ENCODE measurements around the gene ANO2. TPM values are rescaled to one million over a fixed set of nuclear protein-coding genes. Genes with fewer than 3 reads are reported as not detected.

The ANO2 gene
- total RNA-seq, 1 experiment from 2014 or later = not detected

- H3K9me2 ChIP-seq (replicated peaks; ENCODE audit: insufficient read depth, low read length) = no peaks in the 10 kb centered on the region
- no peak overlapping the region for H3K4me3 ChIP-seq (ENCODE audit: low read length)
- no peaks in the 10 kb centered on the region for H3K27me3 ChIP-seq (ENCODE audit: low read length)
- no peak overlapping the region for H3K27ac ChIP-seq (ENCODE audit: low read length)
- H3K9ac ChIP-seq (ENCODE audit: low read length) = no peak overlapping the region
- no peaks in the 10 kb centered on the region for H4K20me1 ChIP-seq (ENCODE audit: insufficient read depth, low read depth, low read length)
- DNase-seq = no peak
- H3K36me3 ChIP-seq (ENCODE audit: insufficient read depth, low read length) = no peaks in the 10 kb centered on the region
- no peaks in the 10 kb centered on the region for H3K79me2 ChIP-seq (ENCODE audit: low read length)
- no peak overlapping the region for H3K4me2 ChIP-seq (ENCODE audit: low read depth, low read length, poor library complexity, severe bottlenecking)
- no peaks in the 10 kb centered on the region for H3K4me1 ChIP-seq (ENCODE audit: low read length)
- H3K9me3 ChIP-seq (ENCODE audit: low read length) = no peaks in the 10 kb centered on the region
- no peak overlapping the region for H2AFZ ChIP-seq (ENCODE audit: low read length)
These were observed 176.9 kb downstream of the ANO2 start for GRCh38 chr12:5768171-5768570.

GRCh38 chr12:5758347-5758746 lies 186.7 kb downstream of the ANO2 start:
- no peaks in the 10 kb centered on the region for H3K9me3 ChIP-seq (ENCODE audit: low read length)
- H3K27ac ChIP-seq (ENCODE audit: low read length) = no peak overlapping the region
- H3K79me2 ChIP-seq (ENCODE audit: low read length) = no peaks in the 10 kb centered on the region
- no peak overlapping the region for H3K4me2 ChIP-seq (ENCODE audit: low read depth, low read length, poor library complexity, severe bottlenecking)
- no peaks in the 10 kb centered on the region for H3K36me3 ChIP-seq (ENCODE audit: insufficient read depth, low read length)
- no peaks in the 10 kb centered on the region for H3K4me1 ChIP-seq (ENCODE audit: low read length)
- H3K27me3 ChIP-seq (ENCODE audit: low read length) = no peaks in the 10 kb centered on the region
- H3K9me2 ChIP-seq (replicated peaks; ENCODE audit: insufficient read depth, low read length) = no peaks in the 10 kb centered on the region
- H3K4me3 ChIP-seq (ENCODE audit: low read length) = no peak overlapping the region
- no peak overlapping the region for H2AFZ ChIP-seq (ENCODE audit: low read length)
- H4K20me1 ChIP-seq (ENCODE audit: insufficient read depth, low read depth, low read length) = no peaks in the 10 kb centered on the region
- no peak for DNase-seq
- no peak overlapping the region for H3K9ac ChIP-seq (ENCODE audit: low read length)

GRCh38 chr12:5756338-5756842 lies 188.7 kb downstream of the ANO2 start:
- Histone ChIP-seq H4K20me1 (ENCODE audit: insufficient read depth, low read depth, low read length) (no peaks in the 10 kb centered on the region), H2AFZ (ENCODE audit: low read length) (no peak overlapping the region), H3K4me3 (ENCODE audit: low read length) (no peak overlapping the region), H3K79me2 (ENCODE audit: low read length) (no peaks in the 10 kb centered on the region), H3K9ac (ENCODE audit: low read length) (no peak overlapping the region), H3K4me1 (ENCODE audit: low read length) (no peaks in the 10 kb centered on the region), H3K9me2 (replicated peaks; ENCODE audit: insufficient read depth, low read length) (no peaks in the 10 kb centered on the region), H3K4me2 (ENCODE audit: low read depth, low read length, poor library complexity, severe bottlenecking) (no peak overlapping the region), H3K9me3 (ENCODE audit: low read length) (no peaks in the 10 kb centered on the region), H3K27me3 (ENCODE audit: low read length) (no peaks in the 10 kb centered on the region), H3K27ac (ENCODE audit: low read length) (no peak overlapping the region), H3K36me3 (ENCODE audit: insufficient read depth, low read length) (no peaks in the 10 kb centered on the region)
- no peak for DNase-seq

GRCh38 chr12:5748027-5748426 lies 197.0 kb downstream of the ANO2 start:
- no peaks in the 10 kb centered on the region for H3K9me3 ChIP-seq (ENCODE audit: low read length)
- no peaks in the 10 kb centered on the region for H3K79me2 ChIP-seq (ENCODE audit: low read length)
- no peak overlapping the region for H3K27ac ChIP-seq (ENCODE audit: low read length)
- no peaks in the 10 kb centered on the region for H4K20me1 ChIP-seq (ENCODE audit: insufficient read depth, low read depth, low read length)
- no peaks in the 10 kb centered on the region for H3K4me1 ChIP-seq (ENCODE audit: low read length)
- no peak overlapping the region for H3K4me3 ChIP-seq (ENCODE audit: low read length)
- no peak overlapping the region for H3K9ac ChIP-seq (ENCODE audit: low read length)
- no peaks in the 10 kb centered on the region for H3K9me2 ChIP-seq (replicated peaks; ENCODE audit: insufficient read depth, low read length)
- H3K27me3 ChIP-seq (ENCODE audit: low read length) = no peaks in the 10 kb centered on the region
- no peak overlapping the region for H2AFZ ChIP-seq (ENCODE audit: low read length)
- no peaks in the 10 kb centered on the region for H3K36me3 ChIP-seq (ENCODE audit: insufficient read depth, low read length)
- H3K4me2 ChIP-seq (ENCODE audit: low read depth, low read length, poor library complexity, severe bottlenecking) = no peak overlapping the region
- peak; percentile 17 for DNase-seq

- Histone ChIP-seq H3K4me3 (ENCODE audit: low read length) (no peak overlapping the region), H3K9me3 (ENCODE audit: low read length) (no peaks in the 10 kb centered on the region), H3K27me3 (ENCODE audit: low read length) (no peaks in the 10 kb centered on the region), H2AFZ (ENCODE audit: low read length) (no peak overlapping the region), H3K9ac (ENCODE audit: low read length) (no peak overlapping the region), H3K9me2 (replicated peaks; ENCODE audit: insufficient read depth, low read length) (no peaks in the 10 kb centered on the region), H3K79me2 (ENCODE audit: low read length) (no peaks in the 10 kb centered on the region), H3K27ac (ENCODE audit: low read length) (no peak overlapping the region), H3K4me1 (ENCODE audit: low read length) (no peaks in the 10 kb centered on the region), H3K4me2 (ENCODE audit: low read depth, low read length, poor library complexity, severe bottlenecking) (no peak overlapping the region), H3K36me3 (ENCODE audit: insufficient read depth, low read length) (no peaks in the 10 kb centered on the region), H4K20me1 (ENCODE audit: insufficient read depth, low read depth, low read length) (no peaks in the 10 kb centered on the region)
- DNase-seq = no peak
These were observed 198.1 kb downstream of the ANO2 start for GRCh38 chr12:5746917-5747316.

GRCh38 chr12:5746036-5746908 lies 198.8 kb downstream of the ANO2 start:
- H3K9me3 ChIP-seq (ENCODE audit: low read length) = no peaks in the 10 kb centered on the region
- H3K27me3 ChIP-seq (ENCODE audit: low read length) = no peaks in the 10 kb centered on the region
- H3K9ac ChIP-seq (ENCODE audit: low read length) = no peak overlapping the region
- DNase-seq = no peak
- H3K27ac ChIP-seq (ENCODE audit: low read length) = no peak overlapping the region
- no peak overlapping the region for H3K4me2 ChIP-seq (ENCODE audit: low read depth, low read length, poor library complexity, severe bottlenecking)
- H3K36me3 ChIP-seq (ENCODE audit: insufficient read depth, low read length) = no peaks in the 10 kb centered on the region
- H3K4me1 ChIP-seq (ENCODE audit: low read length) = no peaks in the 10 kb centered on the region
- H4K20me1 ChIP-seq (ENCODE audit: insufficient read depth, low read depth, low read length) = no peaks in the 10 kb centered on the region
- no peaks in the 10 kb centered on the region for H3K9me2 ChIP-seq (replicated peaks; ENCODE audit: insufficient read depth, low read length)
- no peak overlapping the region for H2AFZ ChIP-seq (ENCODE audit: low read length)
- no peak overlapping the region for H3K4me3 ChIP-seq (ENCODE audit: low read length)
- no peaks in the 10 kb centered on the region for H3K79me2 ChIP-seq (ENCODE audit: low read length)

GRCh38 chr12:5745251-5745888 lies 199.7 kb downstream of the ANO2 start:
- H3K4me1 ChIP-seq (ENCODE audit: low read length) = no peaks in the 10 kb centered on the region
- no peak overlapping the region for H3K27ac ChIP-seq (ENCODE audit: low read length)
- no peak overlapping the region for H2AFZ ChIP-seq (ENCODE audit: low read length)
- H3K79me2 ChIP-seq (ENCODE audit: low read length) = no peaks in the 10 kb centered on the region
- no peaks in the 10 kb centered on the region for H4K20me1 ChIP-seq (ENCODE audit: insufficient read depth, low read depth, low read length)
- no peaks in the 10 kb centered on the region for H3K9me2 ChIP-seq (replicated peaks; ENCODE audit: insufficient read depth, low read length)
- H3K4me3 ChIP-seq (ENCODE audit: low read length) = no peak overlapping the region
- H3K9me3 ChIP-seq (ENCODE audit: low read length) = no peaks in the 10 kb centered on the region
- no peak overlapping the region for H3K9ac ChIP-seq (ENCODE audit: low read length)
- H3K27me3 ChIP-seq (ENCODE audit: low read length) = no peaks in the 10 kb centered on the region
- peak; percentile 87 for DNase-seq
- H3K36me3 ChIP-seq (ENCODE audit: insufficient read depth, low read length) = no peaks in the 10 kb centered on the region
- no peak overlapping the region for H3K4me2 ChIP-seq (ENCODE audit: low read depth, low read length, poor library complexity, severe bottlenecking)

GRCh38 chr12:5742258-5742657 lies 202.8 kb downstream of the ANO2 start:
- no peaks in the 10 kb centered on the region for H4K20me1 ChIP-seq (ENCODE audit: insufficient read depth, low read depth, low read length)
- no peak overlapping the region for H3K4me3 ChIP-seq (ENCODE audit: low read length)
- no peaks in the 10 kb centered on the region for H3K36me3 ChIP-seq (ENCODE audit: insufficient read depth, low read length)
- no peaks in the 10 kb centered on the region for H3K79me2 ChIP-seq (ENCODE audit: low read length)
- no peaks in the 10 kb centered on the region for H3K27me3 ChIP-seq (ENCODE audit: low read length)
- H2AFZ ChIP-seq (ENCODE audit: low read length) = no peak overlapping the region
- no peaks in the 10 kb centered on the region for H3K9me3 ChIP-seq (ENCODE audit: low read length)
- DNase-seq = no peak
- H3K9ac ChIP-seq (ENCODE audit: low read length) = no peak overlapping the region
- no peaks in the 10 kb centered on the region for H3K9me2 ChIP-seq (replicated peaks; ENCODE audit: insufficient read depth, low read length)
- no peak overlapping the region for H3K27ac ChIP-seq (ENCODE audit: low read length)
- no peak overlapping the region for H3K4me2 ChIP-seq (ENCODE audit: low read depth, low read length, poor library complexity, severe bottlenecking)
- H3K4me1 ChIP-seq (ENCODE audit: low read length) = no peaks in the 10 kb centered on the region
